ENCODE data around the gene FDX1. TPM values are rescaled to one million over a fixed set of nuclear protein-coding genes. Genes with fewer than 3 reads are reported as not detected.

Gene FDX1
- polyA plus RNA-seq, 1 donor from 2014 or later, result 14.3 TPM

DNA sequence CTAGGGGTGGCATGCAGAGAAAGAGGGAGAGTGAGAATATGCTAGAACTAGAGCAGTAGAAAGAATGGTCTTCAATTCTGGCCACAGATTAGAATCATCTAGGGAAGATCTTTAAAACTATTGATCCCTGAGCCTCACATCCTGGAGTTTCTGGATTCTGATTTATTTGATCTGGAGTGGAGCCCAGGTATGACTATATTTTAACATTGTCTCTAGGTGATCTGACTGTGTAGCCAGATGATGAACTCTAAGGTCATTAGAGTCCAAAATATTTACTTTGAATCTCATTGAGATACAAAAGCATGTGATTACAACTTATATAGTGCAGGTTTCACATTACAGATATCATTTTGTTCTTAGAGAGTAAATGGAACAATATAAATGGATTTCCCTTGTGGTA is 79.7 kb downstream of the FDX1 start:
- H3K9me2 ChIP-seq (ENCODE audit: insufficient read depth, low read length), result no peaks in the 10 kb centered on the region
- no peaks in the 10 kb centered on the region for H3K36me3 ChIP-seq (ENCODE audit: insufficient read depth, low read length)
- H3F3A ChIP-seq (ENCODE audit: insufficient read depth, low read length, poor library complexity, severe bottlenecking), result no peaks in the 10 kb centered on the region
- H4K20me1 ChIP-seq (ENCODE audit: insufficient read depth), result no peaks in the 10 kb centered on the region
- H3K9me3 ChIP-seq (ENCODE audit: low read length), result no peaks in the 10 kb centered on the region
- no peak overlapping the region for H2AFZ ChIP-seq (ENCODE audit: low read depth, low read length)
- no peak overlapping the region for H3K9ac ChIP-seq (ENCODE audit: low read length)
- H3K79me2 ChIP-seq (replicated peaks; ENCODE audit: insufficient read depth, low read length), result no peaks in the 10 kb centered on the region
- no peak overlapping the region for H3K4me3 ChIP-seq (ENCODE audit: low read length)
- no peaks in the 10 kb centered on the region for H3K27me3 ChIP-seq (ENCODE audit: insufficient read depth, low read depth, low read length)
- no peak overlapping the region for H3K4me2 ChIP-seq (ENCODE audit: low read length)
- TF ChIP-seq RAD21 (conservative IDR thresholded peaks at IDR 0.05) (no peak), POLR2AphosphoS5 (IDR thresholded peaks at IDR 0.05) (no peak), TAF1 (IDR thresholded peaks at IDR 0.05; ENCODE audit: low read depth) (no peak), REST (IDR thresholded peaks at IDR 0.05; ENCODE audit: borderline replicate concordance) (no peak), EP300 (conservative IDR thresholded peaks at IDR 0.05; ENCODE audit: poor library complexity, severe bottlenecking) (no peak), EZH2 (IDR thresholded peaks at IDR 0.05; ENCODE audit: borderline replicate concordance, insufficient read depth, low read length, poor library complexity, severe bottlenecking) (no peak)
- H3K27ac ChIP-seq (ENCODE audit: low read length), result no peak overlapping the region

DNA sequence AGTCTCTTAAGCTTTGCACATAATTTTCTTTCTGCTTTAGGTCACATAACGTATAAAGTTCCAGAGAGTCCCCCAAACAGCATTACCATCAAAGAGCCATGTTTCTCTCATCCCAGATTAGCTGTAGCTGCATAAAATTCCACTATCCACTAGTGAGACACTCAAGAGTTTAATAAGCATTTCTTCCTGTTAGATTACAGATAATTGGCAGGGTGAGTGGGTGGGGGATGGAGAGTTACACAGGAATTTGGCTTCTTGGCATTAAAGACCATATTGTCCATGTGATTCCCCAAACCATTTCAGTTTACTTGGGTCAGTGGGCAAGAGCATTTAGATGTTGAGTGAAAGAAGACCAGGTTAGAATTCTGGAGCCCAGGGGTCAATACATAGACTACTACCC is 82.3 kb downstream of the FDX1 start:
- Histone ChIP-seq H3K27ac (ENCODE audit: low read length) (no peak overlapping the region), H3K9ac (ENCODE audit: low read length) (no peak overlapping the region), H3K4me3 (ENCODE audit: low read length) (no peak overlapping the region), H4K20me1 (ENCODE audit: insufficient read depth) (no peaks in the 10 kb centered on the region), H2AFZ (ENCODE audit: low read depth, low read length) (no peak overlapping the region), H3K36me3 (ENCODE audit: insufficient read depth, low read length) (no peaks in the 10 kb centered on the region), H3K27me3 (ENCODE audit: insufficient read depth, low read depth, low read length) (no peaks in the 10 kb centered on the region), H3K4me2 (ENCODE audit: low read length) (no peak overlapping the region), H3K9me2 (ENCODE audit: insufficient read depth, low read length) (no peaks in the 10 kb centered on the region), H3K9me3 (ENCODE audit: low read length) (no peaks in the 10 kb centered on the region), H3F3A (ENCODE audit: insufficient read depth, low read length, poor library complexity, severe bottlenecking) (no peaks in the 10 kb centered on the region), H3K79me2 (replicated peaks; ENCODE audit: insufficient read depth, low read length) (no peaks in the 10 kb centered on the region)
- TF ChIP-seq SMC3 (conservative IDR thresholded peaks at IDR 0.05; ENCODE audit: poor library complexity) (no peak), EZH2 (IDR thresholded peaks at IDR 0.05; ENCODE audit: borderline replicate concordance, insufficient read depth, low read length, poor library complexity, severe bottlenecking) (no peak), REST (IDR thresholded peaks at IDR 0.05; ENCODE audit: borderline replicate concordance) (no peak), POLR2AphosphoS5 (IDR thresholded peaks at IDR 0.05) (no peak), RAD21 (conservative IDR thresholded peaks at IDR 0.05) (no peak), MXI1 (conservative IDR thresholded peaks at IDR 0.05; ENCODE audit: poor library complexity, severe bottlenecking) (no peak), EP300 (conservative IDR thresholded peaks at IDR 0.05; ENCODE audit: poor library complexity, severe bottlenecking) (no peak), TAF1 (IDR thresholded peaks at IDR 0.05; ENCODE audit: low read depth) (no peak)
- TF ChIP-seq, protein P1, sequence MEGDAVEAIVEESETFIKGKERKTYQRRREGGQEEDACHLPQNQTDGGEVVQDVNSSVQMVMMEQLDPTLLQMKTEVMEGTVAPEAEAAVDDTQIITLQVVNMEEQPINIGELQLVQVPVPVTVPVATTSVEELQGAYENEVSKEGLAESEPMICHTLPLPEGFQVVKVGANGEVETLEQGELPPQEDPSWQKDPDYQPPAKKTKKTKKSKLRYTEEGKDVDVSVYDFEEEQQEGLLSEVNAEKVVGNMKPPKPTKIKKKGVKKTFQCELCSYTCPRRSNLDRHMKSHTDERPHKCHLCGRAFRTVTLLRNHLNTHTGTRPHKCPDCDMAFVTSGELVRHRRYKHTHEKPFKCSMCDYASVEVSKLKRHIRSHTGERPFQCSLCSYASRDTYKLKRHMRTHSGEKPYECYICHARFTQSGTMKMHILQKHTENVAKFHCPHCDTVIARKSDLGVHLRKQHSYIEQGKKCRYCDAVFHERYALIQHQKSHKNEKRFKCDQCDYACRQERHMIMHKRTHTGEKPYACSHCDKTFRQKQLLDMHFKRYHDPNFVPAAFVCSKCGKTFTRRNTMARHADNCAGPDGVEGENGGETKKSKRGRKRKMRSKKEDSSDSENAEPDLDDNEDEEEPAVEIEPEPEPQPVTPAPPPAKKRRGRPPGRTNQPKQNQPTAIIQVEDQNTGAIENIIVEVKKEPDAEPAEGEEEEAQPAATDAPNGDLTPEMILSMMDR (IDR thresholded peaks at IDR 0.05; ENCODE audit: poor library complexity, severe bottlenecking), result no peak

Measured in neural cell (in vitro differentiated cells).